Thyroid gland (tissue), 4 donors: ENCODE measurements around the gene PIK3R6.
"Not testable (repeated sequence)": the region's sequence is repeated elsewhere in the genome, so short reads cannot be mapped to it uniquely, and the experiment has no call there.

Source experiments
- CTCF ChIP-seq, 6 experiments: fragments of 200-600 bp in 3 of 6; fragments of 450-650 bp in 3 of 6; sonication (generic) in 3 of 6; IDR thresholded peaks; one replicate each; pipeline ENCODE4 v1.5.1; 2016 to 2019; ENCODE audit warnings: antibody characterized with exemption in 6 of 6, mild to moderate bottlenecking in 2 of 6, inconsistent platforms in 1 of 6, moderate library complexity in 1 of 6
- POLR2A ChIP-seq, 2 donors: fragments of 450-650 bp; IDR thresholded peaks; one replicate each; pipeline ENCODE4 v1.6.1; 2017; ENCODE audit warnings: antibody characterized with exemption in 2 of 2, mild to moderate bottlenecking in 2 of 2, moderate library complexity in 1 of 2

DNA sequence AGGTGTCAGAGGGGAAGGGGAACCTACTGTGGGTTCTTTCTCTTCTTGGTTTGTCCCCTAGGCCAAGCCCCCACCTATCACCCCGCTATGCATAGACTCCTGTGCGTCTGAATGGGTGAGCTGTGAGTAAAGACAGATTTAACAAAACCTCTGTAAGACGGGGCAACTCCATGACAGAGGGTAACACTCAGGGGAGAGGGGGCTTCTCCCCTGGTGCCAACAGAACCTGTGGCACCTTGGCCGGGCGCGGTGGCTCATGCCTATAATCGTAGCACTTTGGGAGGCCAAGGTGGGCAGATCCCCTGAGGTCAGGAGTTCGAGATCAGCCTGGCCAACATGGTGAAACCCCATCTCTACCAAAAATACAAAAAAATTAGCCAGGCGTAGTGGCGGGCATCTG, 62.1 kb downstream of the PIK3R6 start:
- not testable (repeated sequence) for TF ChIP-seq CTCF, POLR2A (IDR thresholded peaks at IDR 0.05)
